Measurements from ENCODE around the gene ASTN1. TPM values are rescaled to one million over a fixed set of nuclear protein-coding genes. Genes with fewer than 3 reads are reported as not detected.

Gene ASTN1
- total and polyA plus RNA-seq, 2 of the 4 experiments (the other 2 are of a cell fraction), result under 0.01 to 0.07 TPM

- H3K9me3 ChIP-seq (ENCODE audit: control insufficient read depth, insufficient read depth, low read length), result no peaks in the 10 kb centered on the region; the same call in 1 of the 2 replicates
- H2AFZ ChIP-seq (replicated peaks; ENCODE audit: low read length, poor library complexity), result peak overlapping the region; percentile 63
- H4K91ac ChIP-seq (ENCODE audit: insufficient read depth, low read depth, low read length), result no peak overlapping the region
- no peak overlapping the region for H2BK120ac ChIP-seq (ENCODE audit: low read depth, low read length)
- no peak for ATAC-seq (ENCODE audit: low read depth)
- no peaks in the 10 kb centered on the region for H4K20me1 ChIP-seq (ENCODE audit: insufficient read depth, low read length)
- H4K8ac ChIP-seq (ENCODE audit: low read depth in 2 of 2, low read length in 2 of 2), result no peak overlapping the region
- intact Hi-C loops (cut with micrococcal nuclease) (no loop called here), dilution Hi-C loops (cut with HindIII; ENCODE audit: low sequenced_read_pairs, unreplicated experiment) (no loop called here), in situ Hi-C loops (cut with MboI; ENCODE audit: low sequenced_read_pairs) (no loop called here)
- no peak overlapping the region for H3K27ac ChIP-seq (ENCODE audit: insufficient read depth, low read length)
- H3K4me1 ChIP-seq (ENCODE audit: control insufficient read depth, insufficient read depth, low read length), result no peaks in the 10 kb centered on the region
- no peaks in the 10 kb centered on the region for H3K36me3 ChIP-seq (ENCODE audit: control insufficient read depth, insufficient read depth, low read length)
- peak; percentile 24 for DNase-seq
- CTCF ChIA-PET, result no interaction called here
- no peak overlapping the region for H2AK9ac ChIP-seq (replicated peaks; ENCODE audit: low read depth, low read length, poor library complexity)
- no peak for TF ChIP-seq BHLHE40 (IDR thresholded peaks at IDR 0.05; ENCODE audit: low read depth, low read length)
- TF ChIP-seq CTCF (conservative IDR thresholded peaks at IDR 0.05; ENCODE audit: low read depth, low read length), result peak; percentile 34
- no peak for TF ChIP-seq CEBPB (IDR thresholded peaks at IDR 0.05; ENCODE audit: low read depth, low read length)
- TF ChIP-seq RAD21 (IDR thresholded peaks at IDR 0.05; ENCODE audit: low read length), result peak; percentile 17; the same call in 1 of the 2 replicates
- no peak for TF ChIP-seq RFX5 (IDR thresholded peaks at IDR 0.05; ENCODE audit: low read depth, low read length)
- TF ChIP-seq SMC3 (IDR thresholded peaks at IDR 0.05; ENCODE audit: low read depth, low read length), result 0 out of 2 replicates have a peak, but pooled peaks have one; percentile 10
- TF ChIP-seq MXI1 (IDR thresholded peaks at IDR 0.05; ENCODE audit: borderline replicate concordance, low read depth, low read length), result no peak
- no peaks in the 10 kb centered on the region for H3K9me1 ChIP-seq (ENCODE audit: insufficient read depth, low read length)
- no peak overlapping the region for H3K14ac ChIP-seq (replicated peaks; ENCODE audit: low read depth, low read length)
- H3K9ac ChIP-seq (ENCODE audit: low read depth, low read length), result no peak overlapping the region
- BruUV-seq (replicated peaks), result no TSS peak
- H2BK15ac ChIP-seq (ENCODE audit: low read depth, low read length), result no peak overlapping the region
- WGBS, 2 experiments (ENCODE audit: extremely low coverage in 2 of 2, insufficient read length in 1 of 2), result 60% methylated on average over 1 of the region's 17 CpGs; no CpG with 5 or more reads in 1 of the 2 experiments
- H4K5ac ChIP-seq (ENCODE audit: low read depth, low read length), result no peak overlapping the region
- no peak overlapping the region for H2AK5ac ChIP-seq (ENCODE audit: low read depth, low read length)
- no peaks in the 10 kb centered on the region for H3K27me3 ChIP-seq (ENCODE audit: control insufficient read depth, insufficient read depth, low read length)
- no peak overlapping the region for H2BK20ac ChIP-seq (ENCODE audit: low read depth, low read length)
- H3K4me2 ChIP-seq (ENCODE audit: low read depth, low read length), result no peak overlapping the region
- H3K4ac ChIP-seq (ENCODE audit: low read depth, low read length), result no peak overlapping the region
- no peak overlapping the region for H3K4me3 ChIP-seq (ENCODE audit: insufficient read depth, low read depth, low read length)
- no peak overlapping the region for H3K56ac ChIP-seq (ENCODE audit: extremely low read depth, insufficient read depth, low read length)
- POLR2A ChIA-PET (ENCODE audit: unreplicated experiment), result no interaction called here
- no peak overlapping the region for H3K18ac ChIP-seq (ENCODE audit: low read depth, low read length)
- no peaks in the 10 kb centered on the region for H3K79me1 ChIP-seq (ENCODE audit: low read depth in 1 of 2, low read length in 2 of 2)
- H2BK5ac ChIP-seq (ENCODE audit: low read depth, low read length, poor library complexity, severe bottlenecking), result no peak overlapping the region
- H3K23ac ChIP-seq (ENCODE audit: low read depth, low read length), result no peak overlapping the region
Observed at GRCh38 chr1:176949033-176949662, 215.4 kb downstream of the ASTN1 start.

Measured in IMR-90 (cell line).